ENCODE data around the gene DMRT1.
A peak's percentile ranks its signal among the peaks of the same experiment; 100 is the strongest.

Gene DMRT1

DNA sequence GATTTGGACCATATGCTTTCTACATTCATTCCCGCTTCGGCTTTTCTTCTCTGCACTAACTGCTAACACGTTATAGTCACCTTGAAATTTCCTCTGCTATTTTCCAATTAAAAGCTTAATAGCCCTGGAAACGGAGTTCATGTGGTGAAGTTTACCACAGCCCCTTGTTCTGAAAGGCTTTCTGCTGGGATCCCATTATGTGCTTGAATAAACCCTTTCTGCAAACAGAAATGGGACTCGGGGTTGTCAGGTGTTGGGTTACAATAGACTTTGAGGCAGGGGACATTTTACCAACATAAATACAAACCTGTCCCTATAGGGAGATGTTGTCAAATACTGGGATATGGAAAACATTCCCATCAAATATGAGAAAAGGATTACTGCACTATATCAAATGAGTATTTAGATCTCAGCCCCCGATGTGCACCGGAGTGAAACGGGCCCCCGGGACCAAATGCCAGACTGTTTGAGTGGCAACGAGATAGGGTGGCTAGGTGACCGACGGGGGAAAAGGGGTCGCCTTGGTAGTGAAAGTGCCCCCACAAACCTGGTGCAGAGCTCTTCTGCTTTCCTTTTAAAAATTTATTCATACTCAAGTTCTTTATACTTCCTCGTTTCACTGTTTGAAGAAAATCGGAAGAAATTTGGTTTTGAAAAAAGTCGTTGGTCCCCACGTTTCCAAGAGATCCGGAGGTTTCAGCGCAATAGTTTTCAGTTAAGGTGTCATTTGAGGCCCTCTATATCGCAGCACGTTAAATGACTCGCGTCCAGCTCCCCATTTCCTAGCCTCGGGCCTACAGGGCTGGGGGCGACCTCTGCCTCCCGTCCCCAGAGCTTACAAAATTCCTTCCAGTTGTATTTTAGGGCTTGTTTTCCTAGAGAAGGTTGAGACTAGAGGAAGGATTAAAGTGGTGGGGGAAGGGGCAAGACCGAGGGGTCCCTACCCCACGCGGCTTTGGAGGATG is 132.8 kb downstream of the DMRT1 start:
- Histone ChIP-seq H3K4me1 (no peaks in the 10 kb centered on the region), H3K9me3 (no peaks in the 10 kb centered on the region), H3K4me3 (no peak overlapping the region), H3K36me3 (replicated peaks) (no peaks in the 10 kb centered on the region), H3K27me3 (ENCODE audit: low read depth) (peaks cover 7% of the 10 kb centered on the region; the same call in 1 of the 2 replicates)
- in situ Hi-C loops (cut with MboI; ENCODE audit: low sequenced_read_pairs), result no loop called here
- no peak for DNase-seq (ENCODE audit: low spot score in 2 of 2)

DNA sequence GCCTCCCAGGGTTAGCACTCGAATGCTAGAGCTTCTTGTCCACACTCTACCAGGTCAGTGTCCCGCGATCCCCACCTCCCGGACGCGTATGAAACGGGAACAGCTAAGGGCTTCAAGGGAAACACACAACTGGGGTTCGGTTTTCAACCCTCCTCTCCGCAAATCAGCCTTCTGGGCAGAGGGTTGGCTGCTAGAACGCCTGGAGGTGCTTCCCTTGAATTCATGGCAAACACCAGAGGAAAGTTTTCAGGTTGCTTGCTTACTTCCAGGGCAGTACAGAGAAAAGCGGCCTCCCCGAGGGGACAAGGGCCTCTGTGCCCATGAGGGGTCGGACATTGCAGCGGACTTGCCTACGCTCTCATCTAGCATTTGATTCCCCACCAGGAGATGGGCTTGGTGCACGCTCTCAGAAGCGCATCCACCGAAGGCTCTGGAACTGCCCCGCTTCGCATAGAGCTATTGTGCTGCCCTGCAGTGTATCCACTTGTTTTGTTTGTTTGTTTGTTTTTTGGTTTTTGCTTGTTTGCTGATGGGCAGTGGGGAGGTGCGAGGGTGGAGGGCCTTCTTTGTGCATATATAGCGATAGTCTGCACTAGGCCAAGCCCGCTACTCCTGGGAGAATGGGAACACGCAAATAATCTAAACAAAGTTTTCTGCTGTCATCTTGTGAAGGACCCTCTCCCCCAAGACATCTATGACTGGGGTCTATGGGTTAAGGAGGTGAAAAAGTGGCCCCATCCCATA is 133.7 kb downstream of the DMRT1 start:
- no peak overlapping the region for H3K4me3 ChIP-seq
- H3K27me3 ChIP-seq (ENCODE audit: low read depth), result peaks cover 7% of the 10 kb centered on the region; the same call in 1 of the 2 replicates
- DNase-seq (ENCODE audit: low spot score in 2 of 2), result no peak
- H3K36me3 ChIP-seq (replicated peaks), result no peaks in the 10 kb centered on the region
- H3K9me3 ChIP-seq, result no peaks in the 10 kb centered on the region
- H3K4me1 ChIP-seq, result no peaks in the 10 kb centered on the region
- in situ Hi-C loops (cut with MboI; ENCODE audit: low sequenced_read_pairs), result no loop called here

- H3K4me1 ChIP-seq, result no peaks in the 10 kb centered on the region
- H3K36me3 ChIP-seq (replicated peaks), result no peaks in the 10 kb centered on the region
- in situ Hi-C loops (cut with MboI; ENCODE audit: low sequenced_read_pairs), result no loop called here
- no peaks in the 10 kb centered on the region for H3K9me3 ChIP-seq
- peaks cover 7% of the 10 kb centered on the region; the same call in 1 of the 2 replicates for H3K27me3 ChIP-seq (ENCODE audit: low read depth)
- H3K4me3 ChIP-seq, result peak overlapping the region; percentile 36
- DNase-seq (ENCODE audit: low spot score in 2 of 2), result no peak
These were observed 134.3 kb downstream of the DMRT1 start for GRCh38 chr9:975740-976257.

DNA sequence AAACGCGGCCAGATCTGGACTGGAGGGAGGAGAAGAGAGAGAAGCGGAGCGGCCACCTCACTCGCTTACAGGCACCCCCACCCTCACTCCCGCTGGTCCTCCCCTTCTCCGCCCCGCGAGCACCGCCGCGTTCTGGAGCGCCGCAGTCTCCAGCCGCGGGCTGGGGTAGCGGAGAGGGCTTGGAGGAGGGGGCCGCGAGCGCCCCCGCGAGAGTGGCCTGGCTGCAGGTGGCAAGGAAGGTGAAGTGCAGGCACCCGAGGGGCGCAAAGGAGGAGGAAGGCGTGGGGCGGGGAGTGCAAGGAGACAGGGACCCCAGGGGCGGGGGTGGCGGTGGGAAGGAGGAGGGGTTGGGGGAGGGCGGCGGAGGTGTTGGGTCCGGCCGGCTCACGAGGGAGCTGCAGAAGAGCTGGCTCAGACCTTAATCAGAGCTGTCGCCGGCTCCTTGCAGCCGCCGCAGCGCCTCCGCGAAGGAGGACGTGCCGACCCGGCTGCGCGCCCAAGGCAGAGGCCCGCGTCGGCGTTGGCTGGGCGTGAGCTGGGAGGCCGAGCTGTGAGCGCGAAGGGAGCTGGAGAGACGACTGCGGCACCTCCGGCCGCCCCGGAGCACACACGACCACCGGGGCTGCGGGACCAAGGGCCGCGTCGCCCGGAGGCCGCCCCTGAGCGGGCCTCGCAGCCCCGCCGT is 134.9 kb downstream of the DMRT1 start, which contains the start of gene DMRT3:
TSS of gene DMRT3 (plus strand) at position 398 of the 685 bp plus-strand sequence. CDS start 347 bp downstream, outside the sequence.
- Histone ChIP-seq H3K4me1 (no peaks in the 10 kb centered on the region), H3K4me3 (peak within 1 kb of the TSS; percentile 36), H3K27me3 (ENCODE audit: low read depth) (peaks cover 7% of the 10 kb centered on the region; the same call in 1 of the 2 replicates), H3K36me3 (replicated peaks) (no peaks in the 10 kb centered on the region), H3K9me3 (no peaks in the 10 kb centered on the region)
- DNase-seq (ENCODE audit: low spot score in 2 of 2), result peak; percentile 29 to 82
- in situ Hi-C loops (cut with MboI; ENCODE audit: low sequenced_read_pairs), result no loop called here

GRCh38 chr9:976943-977837 is 135.7 kb downstream of the DMRT1 start:
- Histone ChIP-seq H3K27me3 (ENCODE audit: low read depth) (peaks cover 7% of the 10 kb centered on the region; the same call in 1 of the 2 replicates), H3K4me1 (no peaks in the 10 kb centered on the region), H3K9me3 (no peaks in the 10 kb centered on the region), H3K36me3 (replicated peaks) (no peaks in the 10 kb centered on the region), H3K4me3 (peak overlapping the region; percentile 36)
- no peak for DNase-seq (ENCODE audit: low spot score in 2 of 2)
- in situ Hi-C loops (cut with MboI; ENCODE audit: low sequenced_read_pairs), result no loop called here

DNA sequence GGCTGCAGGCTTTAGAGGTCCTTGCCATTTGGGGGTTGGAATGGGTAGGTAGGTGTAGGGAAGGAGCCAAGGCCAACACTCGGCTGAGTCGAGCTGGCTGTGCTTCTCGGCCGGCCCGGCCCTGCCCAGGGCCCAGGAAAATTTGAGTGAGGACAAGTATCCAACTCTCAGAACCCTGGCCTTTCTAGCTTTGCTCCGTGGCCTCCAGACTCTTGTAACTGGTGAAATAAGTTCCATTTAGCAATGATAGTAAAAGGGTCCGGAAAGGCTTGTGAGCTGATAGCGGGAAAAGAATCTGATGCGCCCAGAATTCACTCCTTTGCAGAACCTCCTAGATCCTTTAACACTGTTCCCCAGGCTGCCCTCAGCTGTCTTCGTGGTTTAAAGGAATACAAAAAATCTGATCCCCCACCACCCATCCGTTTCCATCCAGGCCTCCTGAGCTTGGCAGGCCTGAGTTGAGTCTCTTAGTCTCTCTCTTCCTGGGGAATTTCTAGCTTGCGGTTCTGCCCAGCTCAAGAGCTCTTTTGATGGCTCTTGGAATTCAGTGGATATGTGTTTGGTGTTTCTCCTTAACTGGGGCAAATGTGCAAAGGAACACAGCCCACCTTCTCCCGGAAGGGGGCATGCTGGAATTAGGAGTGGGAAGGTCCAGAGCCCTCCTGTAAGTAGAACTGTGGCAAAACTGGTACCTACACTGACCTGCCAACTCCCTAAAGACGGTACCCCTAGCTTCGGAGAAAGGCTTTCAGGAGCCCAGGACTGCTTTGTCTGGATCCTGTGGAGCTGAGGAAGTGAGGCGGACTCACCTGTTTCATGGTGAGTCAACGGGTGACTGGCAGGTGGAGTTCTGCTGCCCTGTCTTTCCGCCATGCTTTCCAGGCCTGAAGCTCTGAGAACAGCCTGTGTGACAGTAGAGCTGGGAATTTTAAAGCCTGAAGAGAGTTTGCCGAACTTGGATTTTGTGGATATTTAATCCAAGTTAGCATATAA is 136.6 kb downstream of the DMRT1 start:
- no peak for DNase-seq (ENCODE audit: low spot score in 2 of 2)
- peak overlapping the region; percentile 36 for H3K4me3 ChIP-seq
- H3K4me1 ChIP-seq, result no peaks in the 10 kb centered on the region
- no peaks in the 10 kb centered on the region for H3K36me3 ChIP-seq (replicated peaks)
- H3K27me3 ChIP-seq (ENCODE audit: low read depth), result peaks cover 9% of the 10 kb centered on the region
- in situ Hi-C loops (cut with MboI; ENCODE audit: low sequenced_read_pairs), result no loop called here
- no peaks in the 10 kb centered on the region for H3K9me3 ChIP-seq

GRCh38 chr9:979983-980382 is 138.5 kb downstream of the DMRT1 start:
- in situ Hi-C loops (cut with MboI; ENCODE audit: low sequenced_read_pairs), result no loop called here
- no peak for DNase-seq (ENCODE audit: low spot score in 2 of 2)
- peaks cover 11% of the 10 kb centered on the region for H3K27me3 ChIP-seq (ENCODE audit: low read depth)
- no peak overlapping the region for H3K4me3 ChIP-seq
- no peaks in the 10 kb centered on the region for H3K4me1 ChIP-seq
- no peaks in the 10 kb centered on the region for H3K9me3 ChIP-seq
- no peaks in the 10 kb centered on the region for H3K36me3 ChIP-seq (replicated peaks)

DNA sequence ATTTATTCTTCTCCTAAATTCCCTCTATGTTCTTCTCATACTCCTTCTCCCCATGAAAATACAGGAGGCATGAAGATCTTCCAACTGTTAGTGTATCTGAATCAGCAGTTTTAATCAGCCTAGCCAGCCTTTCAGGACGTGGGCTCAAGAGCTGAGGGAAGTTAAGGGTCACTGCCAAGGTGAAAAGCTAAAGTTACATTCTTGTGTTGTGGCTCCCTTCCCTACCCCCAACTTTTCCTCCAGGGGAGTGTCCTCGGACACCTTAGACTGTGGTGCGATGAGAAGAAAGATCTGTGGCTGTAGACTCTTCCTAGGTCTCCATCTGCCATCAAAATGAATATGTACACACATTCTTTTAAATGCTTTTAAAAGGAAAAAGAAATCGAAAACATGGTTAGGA is 139.1 kb downstream of the DMRT1 start:
- Histone ChIP-seq H3K4me1 (no peaks in the 10 kb centered on the region), H3K36me3 (replicated peaks) (no peaks in the 10 kb centered on the region), H3K27me3 (ENCODE audit: low read depth) (peaks cover 11% of the 10 kb centered on the region), H3K4me3 (no peak overlapping the region), H3K9me3 (no peaks in the 10 kb centered on the region)
- in situ Hi-C loops (cut with MboI; ENCODE audit: low sequenced_read_pairs), result no loop called here
- no peak for DNase-seq (ENCODE audit: low spot score in 2 of 2)

GRCh38 chr9:981491-981898 is 140.0 kb downstream of the DMRT1 start:
- peaks cover 11% of the 10 kb centered on the region for H3K27me3 ChIP-seq (ENCODE audit: low read depth)
- H3K9me3 ChIP-seq, result no peaks in the 10 kb centered on the region
- H3K4me3 ChIP-seq, result no peak overlapping the region
- in situ Hi-C loops (cut with MboI; ENCODE audit: low sequenced_read_pairs), result no loop called here
- H3K4me1 ChIP-seq, result no peaks in the 10 kb centered on the region
- DNase-seq (ENCODE audit: low spot score in 2 of 2), result no peak
- no peaks in the 10 kb centered on the region for H3K36me3 ChIP-seq (replicated peaks)

GRCh38 chr9:982394-983230 is 141.1 kb downstream of the DMRT1 start:
- no peak for DNase-seq (ENCODE audit: low spot score in 2 of 2)
- peaks cover 8% of the 10 kb centered on the region for H3K27me3 ChIP-seq (ENCODE audit: low read depth)

GRCh38 chr9:994005-994404 is 152.5 kb downstream of the DMRT1 start:
- Histone ChIP-seq H3K27me3 (ENCODE audit: low read depth) (no peaks in the 10 kb centered on the region), H3K36me3 (replicated peaks) (no peaks in the 10 kb centered on the region), H3K4me1 (no peaks in the 10 kb centered on the region), H3K4me3 (no peak overlapping the region), H3K9me3 (peaks cover 11% of the 10 kb centered on the region)
- DNase-seq (ENCODE audit: low spot score in 2 of 2), result no peak
- in situ Hi-C loops (cut with MboI; ENCODE audit: low sequenced_read_pairs), result no loop called here

More at GRCh38 chr9:982394-983230, 141.1 kb downstream of the DMRT1 start:
- H3K36me3 ChIP-seq (replicated peaks), result no peaks in the 10 kb centered on the region
- H3K4me1 ChIP-seq, result no peaks in the 10 kb centered on the region
- in situ Hi-C loops (cut with MboI; ENCODE audit: low sequenced_read_pairs), result no loop called here
- no peak overlapping the region for H3K4me3 ChIP-seq
- no peaks in the 10 kb centered on the region for H3K9me3 ChIP-seq
